Endothelial cell of umbilical vein (primary cell): ENCODE results near the gene OCA2. TPM values are rescaled to one million over a fixed set of nuclear protein-coding genes. Genes with fewer than 3 reads are reported as not detected.

ENCODE experiments used
- BruUV-seq: library from RNA; stranded (reverse); fragments of 400-500 nt; replicated peaks from 2 replicates; lab custom pipeline; 2021; lab: Mats Ljungman, UMichigan
- CTCF ChIA-PET: fragments of 300-600, 350-600 bp; sonication (Branson Sonifier 250); formaldehyde crosslinking; loops from one replicate; lab custom pipeline; 2021; ENCODE audit warnings: antibody characterized with exemption, inconsistent platforms; lab: Charles Lee
- POLR2A ChIA-PET: fragments of 300-600, 350-600 bp; sonication (Branson Sonifier 250); formaldehyde crosslinking; loops from one replicate; lab custom pipeline; 2021; ENCODE audit warnings: antibody characterized with exemption, inconsistent platforms; lab: Charles Lee
- DNase-seq: peaks from one replicate; pipeline ENCODE4 v3.0.0-alpha.2; 2011; ENCODE audit warnings: low read depth, low spot score
- FAIRE-seq: peaks from 2 replicates; lab custom pipeline; 2011; peaks lifted over from hg19 to GRCh38; lab: Jason Lieb, UNC
- H2AFZ ChIP-seq: 2 replicates; pipeline ENCODE4 v1.6.0; 2012; ENCODE audit warnings: low read depth, low read length, control low read depth, inconsistent platforms
- H3K27ac ChIP-seq: 2 replicates; pipeline ENCODE4 v1.5.1; 2011; ENCODE audit warnings: low read depth, mild to moderate bottlenecking, control low read depth, low read length, moderate library complexity; ENCODE audit not compliant: insufficient read depth
- H3K27me3 ChIP-seq, 2 experiments: 2 replicates each; pipeline versions ENCODE4 v1.6.0 to v1.6.1; 2011; ENCODE audit warnings: low read length in 2 of 2, mixed read lengths in 1 of 2; ENCODE audit not compliant: control insufficient read depth in 2 of 2, insufficient read depth in 2 of 2
- H3K36me3 ChIP-seq, 2 experiments: 2 replicates in 1 of 2; 3 replicates in 1 of 2; pipeline ENCODE4 v1.5.1; 2011; ENCODE audit warnings: low read length in 2 of 2, mild to moderate bottlenecking in 1 of 2, moderate library complexity in 1 of 2; ENCODE audit not compliant: control insufficient read depth in 2 of 2, insufficient read depth in 2 of 2; ENCODE audit errors: extremely low read depth in 1 of 2
- H3K4me1 ChIP-seq: 3 replicates; pipeline ENCODE4 v1.5.1; 2011; ENCODE audit warnings: mild to moderate bottlenecking, low read length; ENCODE audit not compliant: control insufficient read depth, insufficient read depth; ENCODE audit errors: extremely low read depth
- H3K4me2 ChIP-seq: 2 replicates; pipeline ENCODE4 v1.6.1; 2011; ENCODE audit warnings: low read length, control low read depth, mixed read lengths; ENCODE audit not compliant: insufficient read depth
- H3K4me3 ChIP-seq, 3 experiments: fragments of 200-600 bp in 1 of 3; sonication (generic), shearing (Covaris generic) in 1 of 3; replicated peaks in 1 of 3; 2 replicates each; pipeline ENCODE4 v1.5.1; 2011 to 2016; ENCODE audit warnings: control low read depth in 3 of 3, low read length in 3 of 3, mild to moderate bottlenecking in 2 of 3, inconsistent platforms in 1 of 3, low read depth in 1 of 3, moderate library complexity in 1 of 3; ENCODE audit not compliant: insufficient read depth in 1 of 3
- H3K79me2 ChIP-seq: 2 replicates; pipeline ENCODE4 v1.6.0; 2012; ENCODE audit warnings: low read length, inconsistent platforms; ENCODE audit not compliant: control insufficient read depth, insufficient read depth
- H3K9ac ChIP-seq: replicated peaks from 2 replicates; pipeline ENCODE3; 2011; ENCODE audit warnings: low read length, control low read depth; ENCODE audit not compliant: insufficient read depth; ENCODE audit errors: extremely low read depth
- H3K9me1 ChIP-seq: replicated peaks from 3 replicates; pipeline ENCODE4 v1.6.0; 2011; ENCODE audit warnings: mild to moderate bottlenecking, low read length; ENCODE audit not compliant: control insufficient read depth, insufficient read depth; ENCODE audit errors: extremely low read depth
- H3K9me3 ChIP-seq: replicated peaks from 2 replicates; pipeline ENCODE4 v1.5.1; 2012; ENCODE audit warnings: low read length, inconsistent platforms; ENCODE audit not compliant: control insufficient read depth, insufficient read depth
- H4K20me1 ChIP-seq: replicated peaks from 2 replicates; pipeline ENCODE3; 2011; ENCODE audit warnings: mild to moderate bottlenecking, low read length; ENCODE audit not compliant: control insufficient read depth, insufficient read depth; ENCODE audit errors: extremely low read depth
- CTCF ChIP-seq, 2 donors: IDR thresholded peaks; 1 replicate in 1 of 2; 2 replicates in 1 of 2; pipeline ENCODE4 v1.5.1; 2011; ENCODE audit warnings: low read length in 2 of 2, mild to moderate bottlenecking in 2 of 2, moderate library complexity in 2 of 2, control low read depth in 1 of 2, inconsistent platforms in 1 of 2, low read depth in 1 of 2; ENCODE audit not compliant: insufficient read depth in 1 of 2; ENCODE audit errors: extremely low read depth in 1 of 2
- FOS ChIP-seq: IDR thresholded peaks from 2 replicates; pipeline ENCODE4 v1.6.1; 2011; ENCODE audit warnings: mild to moderate bottlenecking, low read length, moderate library complexity, borderline replicate concordance; ENCODE audit not compliant: insufficient read depth
- GATA2 ChIP-seq: IDR thresholded peaks from 2 replicates; pipeline ENCODE4 v1.7.0; 2011; ENCODE audit warnings: low read depth, mild to moderate bottlenecking, moderate library complexity, mixed read lengths, low read length; ENCODE audit not compliant: insufficient read length, insufficient read depth
- JUN ChIP-seq: IDR thresholded peaks from 2 replicates; pipeline ENCODE4 v1.6.1; 2011; ENCODE audit warnings: borderline replicate concordance, low read depth; ENCODE audit not compliant: insufficient read length, insufficient read depth
- MYC ChIP-seq: IDR thresholded peaks from one replicate; pipeline ENCODE4 v1.6.1; 2011; ENCODE audit warnings: mild to moderate bottlenecking, low read depth, low read length
- POLR2A ChIP-seq: IDR thresholded peaks from 2 replicates; pipeline ENCODE4 v1.6.1; 2012; ENCODE audit warnings: low read depth, mild to moderate bottlenecking, control low read depth, low read length
- POLR2AphosphoS5 ChIP-seq: IDR thresholded peaks from 2 replicates; pipeline ENCODE4 v1.6.1; 2012; ENCODE audit warnings: low read depth, mild to moderate bottlenecking, control low read depth, low read length, moderate library complexity; ENCODE audit not compliant: insufficient read depth
- dilution Hi-C: fragments of 300-500 bp; cut with MboI; formaldehyde crosslinking; loops from one replicate; pipeline ENCODE4 v1.15.0; 2019; ENCODE audit warnings: low sequenced_read_pairs; ENCODE audit not compliant: extremely low pct_ligation_motif_present
- intact Hi-C: fragments of 100-400 bp; cut with micrococcal nuclease; formaldehyde crosslinking; loops from one replicate; pipeline ENCODE4 v1.10.0; 2022
- polyA plus RNA-seq, 4 experiments: library from polyadenylated mRNA; depleted of rRNA in 3 of 4; stranded (reverse) in 3 of 4; unstranded in 1 of 4; fragments of >200 nt; gene quantifications; 2 replicates each; pipeline versions ENCODE4 v1.2.1 to v1.2.3, GENCODE V29; 2011 to 2012; ENCODE audit warnings: missing spikeins in 1 of 4
- total RNA-seq: library from RNA; stranded (reverse); gene quantifications from 2 replicates; pipeline ENCODE4 v1.2.3, GENCODE V29; 2021
- TF ChIP-seq, protein P1 (sequence below): IDR thresholded peaks from 2 replicates; pipeline ENCODE4 v1.6.1; 2011; ENCODE audit not compliant: insufficient read depth, insufficient read length

The OCA2 gene
- total and polyA plus RNA-seq, 2 donors (not counting 3 experiments of a cell fraction or from before 2014, with no cell fraction given): not detected

GRCh38 chr15:28043691-28044091, 55.4 kb downstream of the OCA2 start:
- Histone ChIP-seq H3K9me3 (no peaks in the 10 kb centered on the region), H3K27ac (no peak overlapping the region), H3K9ac (no peak overlapping the region), H3K4me3 (no peak overlapping the region), H2AFZ (no peak overlapping the region), H4K20me1 (no peaks in the 10 kb centered on the region), H3K27me3 (no peaks in the 10 kb centered on the region), H3K4me1 (no peaks in the 10 kb centered on the region), H3K79me2 (no peaks in the 10 kb centered on the region), H3K4me2 (no peak overlapping the region), H3K9me1 (no peaks in the 10 kb centered on the region), H3K36me3 (no peaks in the 10 kb centered on the region)
- dilution Hi-C loops: no loop called here
- FAIRE-seq (no peak), DNase-seq (no peak)
- CTCF ChIA-PET: no interaction called here
- BruUV-seq: no TSS peak
- POLR2A ChIA-PET: no interaction called here
- intact Hi-C loops: no loop called here
- TF ChIP-seq CTCF (IDR thresholded peaks at IDR 0.05; ENCODE audit: extremely low read depth in 1 of 2, insufficient read depth in 1 of 2, low read depth in 1 of 2, low read length in 2 of 2) (no peak), POLR2AphosphoS5 (no peak), FOS (no peak), JUN (no peak), MYC (no peak), GATA2 (no peak), POLR2A (no peak)
- TF ChIP-seq, protein P1, sequence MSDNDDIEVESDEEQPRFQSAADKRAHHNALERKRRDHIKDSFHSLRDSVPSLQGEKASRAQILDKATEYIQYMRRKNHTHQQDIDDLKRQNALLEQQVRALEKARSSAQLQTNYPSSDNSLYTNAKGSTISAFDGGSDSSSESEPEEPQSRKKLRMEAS: no peak
